D721Med (cell line): Measurements from ENCODE around the gene SP5.

ENCODE experiments used
- DNase-seq: peaks from one replicate; pipeline ENCODE4 v3.0.0; 2011; ENCODE audit warnings: low spot score; ENCODE audit not compliant: insufficient read length
- FAIRE-seq: peaks from 2 replicates; lab custom pipeline; 2011; peaks lifted over from hg19 to GRCh38; lab: Jason Lieb, UNC
- TF ChIP-seq, protein P1 (sequence below): IDR thresholded peaks from 2 replicates; pipeline ENCODE4 v1.5.1; 2012; ENCODE audit warnings: mild to moderate bottlenecking, control low read depth; ENCODE audit not compliant: insufficient read depth; ENCODE audit errors: missing control alignments

Gene SP5

DNA sequence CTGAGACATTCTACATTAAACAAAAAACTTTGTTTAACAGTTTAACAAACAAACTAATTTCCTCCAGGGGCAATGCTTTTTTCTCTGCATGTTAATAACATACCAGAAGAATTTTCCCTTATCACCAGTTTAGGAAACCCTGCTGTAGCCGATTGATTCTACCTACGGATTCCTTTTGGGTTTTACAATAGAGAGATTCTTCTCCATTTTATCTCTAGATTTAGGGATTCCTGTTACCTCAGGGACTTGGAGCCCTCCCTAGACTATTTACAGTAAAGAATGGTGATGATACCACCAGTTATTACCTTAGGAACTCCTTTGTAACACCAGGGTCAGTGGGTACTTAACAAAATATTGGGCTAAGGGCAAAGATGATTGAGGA is 49.7 kb downstream of the SP5 start:
- DNase-seq (no peak), FAIRE-seq (no peak)

DNA sequence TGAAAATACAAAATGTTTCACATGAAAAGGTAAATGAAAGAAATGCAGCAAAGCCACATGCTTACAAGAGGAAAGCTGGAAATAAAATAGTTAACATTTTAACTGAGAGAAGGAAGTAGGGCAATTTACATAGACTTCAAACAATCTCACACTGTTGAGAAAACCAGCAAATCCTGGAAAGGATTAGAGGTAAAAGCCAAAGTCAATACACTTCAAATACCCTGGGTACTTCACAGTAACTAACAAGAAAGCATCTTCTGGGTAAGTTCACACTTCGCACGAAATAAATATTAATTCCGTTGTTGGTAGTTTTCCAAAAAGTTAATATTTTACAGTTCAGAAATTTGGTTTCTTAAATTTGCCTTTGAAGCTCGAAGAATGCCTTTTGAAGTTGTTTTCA is 51.6 kb downstream of the SP5 start:
- peak; percentile 41 for FAIRE-seq

More for the DNA sequence above, 49.7 kb downstream of the SP5 start:
- TF ChIP-seq, protein P1, sequence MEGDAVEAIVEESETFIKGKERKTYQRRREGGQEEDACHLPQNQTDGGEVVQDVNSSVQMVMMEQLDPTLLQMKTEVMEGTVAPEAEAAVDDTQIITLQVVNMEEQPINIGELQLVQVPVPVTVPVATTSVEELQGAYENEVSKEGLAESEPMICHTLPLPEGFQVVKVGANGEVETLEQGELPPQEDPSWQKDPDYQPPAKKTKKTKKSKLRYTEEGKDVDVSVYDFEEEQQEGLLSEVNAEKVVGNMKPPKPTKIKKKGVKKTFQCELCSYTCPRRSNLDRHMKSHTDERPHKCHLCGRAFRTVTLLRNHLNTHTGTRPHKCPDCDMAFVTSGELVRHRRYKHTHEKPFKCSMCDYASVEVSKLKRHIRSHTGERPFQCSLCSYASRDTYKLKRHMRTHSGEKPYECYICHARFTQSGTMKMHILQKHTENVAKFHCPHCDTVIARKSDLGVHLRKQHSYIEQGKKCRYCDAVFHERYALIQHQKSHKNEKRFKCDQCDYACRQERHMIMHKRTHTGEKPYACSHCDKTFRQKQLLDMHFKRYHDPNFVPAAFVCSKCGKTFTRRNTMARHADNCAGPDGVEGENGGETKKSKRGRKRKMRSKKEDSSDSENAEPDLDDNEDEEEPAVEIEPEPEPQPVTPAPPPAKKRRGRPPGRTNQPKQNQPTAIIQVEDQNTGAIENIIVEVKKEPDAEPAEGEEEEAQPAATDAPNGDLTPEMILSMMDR = no peak

More for the DNA sequence above, 51.6 kb downstream of the SP5 start:
- DNase-seq = no peak
- TF ChIP-seq, protein P1 = no peak
